Activated T-helper 1 cell treated with anti-CD3 and anti-CD28 coated beads, Interleukin-12 subunit alpha, Interleukin-12 subunit beta, Interleukin-2, Interleukin-4 antibody, amounts not matched to agents 30 ng/mL and 10 ng/mL and 1 ng/mL, durations not matched to agents 14 hours and 24 hours and 36 hours (primary cell): ENCODE data around the gene SHTN1. TPM values are rescaled to one million over a fixed set of nuclear protein-coding genes. Genes with fewer than 3 reads are reported as not detected.

Experiments used
- DNase-seq: peaks from one replicate; pipeline ENCODE4 v3.0.0; 2021; ENCODE audit warnings: low spot score
- H3K27ac Mint-ChIP-seq: one replicate; pipeline ENCODE4 v1.8.0; 2021; ENCODE audit warnings: mild to moderate bottlenecking, mixed read lengths
- H3K27me3 Mint-ChIP-seq: one replicate; pipeline ENCODE4 v1.8.0; 2022; ENCODE audit warnings: mild to moderate bottlenecking, moderate library complexity, mixed read lengths; ENCODE audit not compliant: insufficient read depth
- H3K36me3 Mint-ChIP-seq: one replicate; pipeline ENCODE4 v1.8.0; 2021; ENCODE audit warnings: low read depth, mixed read lengths
- H3K4me1 Mint-ChIP-seq: one replicate; pipeline ENCODE4 v1.8.0; 2021; ENCODE audit warnings: low read depth, mixed read lengths
- H3K4me3 Mint-ChIP-seq: one replicate; pipeline ENCODE4 v1.8.0; 2021; ENCODE audit warnings: mild to moderate bottlenecking, moderate library complexity, mixed read lengths
- H3K9me3 Mint-ChIP-seq: one replicate; pipeline ENCODE4 v1.8.0; 2021; ENCODE audit warnings: mixed read lengths
- intact Hi-C: fragments of 100-400 bp; cut with micrococcal nuclease; formaldehyde crosslinking; loops from one replicate; pipeline ENCODE4 v1.15.1; 2024
- total RNA-seq: library from RNA; stranded (reverse); gene quantifications from 2 replicates; pipeline ENCODE4 v1.2.3, GENCODE V29; 2022

Gene SHTN1
- not detected in 2 replicates for total RNA-seq

DNA sequence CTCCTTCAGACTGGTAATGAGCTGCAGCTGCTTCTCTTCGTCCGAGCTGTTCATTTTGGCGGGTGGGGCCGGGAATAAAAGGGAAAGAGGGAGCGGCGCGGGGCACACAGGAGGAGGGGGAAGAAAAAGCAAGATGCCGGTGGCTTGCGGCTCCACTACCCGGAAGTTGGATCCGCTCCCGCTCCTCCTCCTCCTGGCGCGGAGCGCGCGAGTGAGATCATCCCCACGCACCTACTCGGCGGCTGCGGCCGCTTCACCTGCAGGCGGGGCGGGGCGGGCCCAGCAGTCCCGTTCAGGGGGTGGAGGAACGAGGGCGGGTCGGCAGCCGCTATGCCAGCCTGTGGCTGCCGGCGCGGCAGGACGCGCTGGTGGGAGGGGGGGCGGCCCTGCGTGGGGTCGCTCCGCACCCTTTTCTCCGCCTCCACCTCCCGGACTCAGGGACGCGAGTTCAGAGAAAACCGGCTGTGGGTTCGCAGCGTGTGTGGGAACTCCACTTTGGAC, at the start of gene SHTN1:
Gene SHTN1 (minus strand): TSS at position 162 of the 501 bp plus-strand sequence. CDS start 108 bp downstream, at position 54.
- Mint-ChIP-seq H3K36me3 (no peaks in the 10 kb centered on the region), H3K4me1 (no peaks in the 10 kb centered on the region), H3K27ac (no peak within 1 kb of the TSS), H3K27me3 (peaks cover 31% of the 10 kb centered on the region), H3K4me3 (peak within 1 kb of the TSS; percentile 58), H3K9me3 (no peaks in the 10 kb centered on the region)
- intact Hi-C loops = no loop called here
- DNase-seq = no peak

DNA sequence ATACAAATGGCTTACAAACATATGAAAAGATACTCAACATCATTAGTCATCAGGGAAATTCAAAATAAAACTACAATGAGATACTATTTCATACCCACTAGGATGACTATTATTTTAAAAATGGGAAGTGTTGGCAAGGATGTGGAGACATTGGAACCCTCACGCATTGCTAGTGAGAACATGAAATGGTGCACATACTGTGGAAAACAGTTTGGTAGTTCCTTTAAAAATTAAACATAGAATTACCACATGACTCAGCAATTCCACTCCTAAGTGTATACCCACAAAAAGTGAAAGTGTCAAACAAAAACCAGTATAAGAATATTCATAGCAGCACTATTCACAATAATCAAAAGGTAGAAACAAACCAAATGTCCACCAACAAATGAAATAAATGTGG, 48.5 kb upstream of the SHTN1 start:
- H3K9me3 Mint-ChIP-seq = no peaks in the 10 kb centered on the region
- H3K4me3 Mint-ChIP-seq = no peak overlapping the region
- no peaks in the 10 kb centered on the region for H3K27me3 Mint-ChIP-seq
- intact Hi-C loops = no loop called here
- no peaks in the 10 kb centered on the region for H3K36me3 Mint-ChIP-seq
- H3K27ac Mint-ChIP-seq = no peak overlapping the region
- no peak for DNase-seq
- no peaks in the 10 kb centered on the region for H3K4me1 Mint-ChIP-seq

DNA sequence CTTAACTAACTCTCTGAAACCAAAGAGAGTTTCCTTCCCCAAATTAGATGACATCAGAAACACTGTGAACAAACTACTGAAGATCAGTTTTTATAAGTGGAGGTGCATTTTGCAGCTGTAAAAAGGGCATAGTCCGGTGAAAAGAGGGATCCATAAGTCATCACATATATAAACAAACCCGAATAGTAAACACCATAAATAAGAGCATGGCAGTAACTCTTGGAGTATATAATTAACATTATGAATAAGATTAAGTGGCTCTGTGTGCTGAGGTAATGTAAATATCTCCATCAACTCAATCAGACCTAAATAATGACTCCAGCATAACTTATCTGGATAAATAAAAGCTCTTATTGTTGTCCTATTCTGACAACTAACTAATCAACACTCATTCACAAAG, 43.0 kb upstream of the SHTN1 start:
- DNase-seq = no peak
- Mint-ChIP-seq H3K36me3 (no peaks in the 10 kb centered on the region), H3K9me3 (peaks cover 5% of the 10 kb centered on the region), H3K4me1 (no peaks in the 10 kb centered on the region), H3K4me3 (no peak overlapping the region), H3K27me3 (no peaks in the 10 kb centered on the region), H3K27ac (no peak overlapping the region)
- intact Hi-C loops = no loop called here

- H3K27me3 Mint-ChIP-seq = peaks cover 2% of the 10 kb centered on the region
- H3K9me3 Mint-ChIP-seq = no peaks in the 10 kb centered on the region
- no peak for DNase-seq
- intact Hi-C loops = no loop called here
- H3K36me3 Mint-ChIP-seq = no peaks in the 10 kb centered on the region
- H3K4me1 Mint-ChIP-seq = no peaks in the 10 kb centered on the region
- no peak overlapping the region for H3K27ac Mint-ChIP-seq
- no peak overlapping the region for H3K4me3 Mint-ChIP-seq
Measured at GRCh38 chr10:117016266-117016665, 11.3 kb upstream of the SHTN1 start.

GRCh38 chr10:117014835-117015234, 9.8 kb upstream of the SHTN1 start:
- Mint-ChIP-seq H3K36me3 (no peaks in the 10 kb centered on the region), H3K9me3 (no peaks in the 10 kb centered on the region), H3K4me3 (no peak overlapping the region), H3K4me1 (no peaks in the 10 kb centered on the region), H3K27ac (no peak overlapping the region), H3K27me3 (peaks cover 7% of the 10 kb centered on the region)
- DNase-seq = no peak
- intact Hi-C loops = no loop called here

DNA sequence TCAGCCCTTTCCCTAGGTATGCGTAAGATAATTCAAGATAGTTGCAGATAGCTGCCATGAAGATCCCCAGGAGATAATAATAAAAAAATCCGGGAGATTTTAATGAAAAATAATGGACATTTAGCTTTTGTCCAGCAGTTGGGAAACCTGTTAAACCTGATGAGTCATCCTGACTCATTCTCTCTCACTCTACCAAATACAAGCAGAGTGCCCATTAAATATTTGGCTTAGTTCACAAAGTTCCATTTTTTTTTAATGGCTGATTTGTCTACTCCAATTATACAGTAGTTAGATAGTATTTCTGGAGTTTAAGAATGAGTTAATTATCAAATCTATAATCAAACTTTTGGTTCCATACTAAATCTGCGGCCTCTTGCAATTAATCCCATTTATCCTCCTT, 2.1 kb upstream of the SHTN1 start:
- Mint-ChIP-seq H3K27ac (no peak overlapping the region), H3K9me3 (no peaks in the 10 kb centered on the region), H3K36me3 (no peaks in the 10 kb centered on the region), H3K4me3 (no peak overlapping the region), H3K27me3 (peaks cover 34% of the 10 kb centered on the region), H3K4me1 (no peaks in the 10 kb centered on the region)
- no peak for DNase-seq
- intact Hi-C loops = no loop called here

DNA sequence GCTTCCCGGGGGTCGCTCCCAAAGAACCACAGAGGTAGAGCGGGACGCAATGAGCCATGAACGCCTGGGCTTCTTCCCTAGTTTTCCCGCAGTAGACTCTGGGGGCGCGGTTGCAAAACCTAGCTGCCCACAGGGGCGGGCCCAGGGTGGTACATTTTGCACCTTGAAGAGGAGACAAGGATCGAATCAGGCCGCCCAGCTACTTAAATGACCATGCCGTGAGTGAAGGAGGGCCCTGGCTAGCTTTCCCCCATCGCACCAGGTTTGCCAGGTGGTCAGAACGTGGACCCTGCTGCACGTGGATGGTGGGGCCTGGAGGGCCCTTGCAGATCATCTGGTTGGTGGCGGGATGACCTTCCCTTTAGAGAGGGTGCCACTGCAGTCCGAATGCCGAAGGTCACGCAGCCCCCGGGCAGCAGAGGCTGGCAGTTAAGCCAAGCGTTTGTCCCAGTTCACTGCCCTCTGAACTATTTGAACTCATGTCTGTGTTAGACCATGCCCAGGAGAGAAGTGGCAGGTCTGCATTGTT, 604 bp upstream of the SHTN1 start:
- H3K27ac Mint-ChIP-seq = no peak overlapping the region
- no peaks in the 10 kb centered on the region for H3K9me3 Mint-ChIP-seq
- intact Hi-C loops = no loop called here

GRCh38 chr10:117004227-117005025, 561 bp downstream of the SHTN1 start:
- DNase-seq = no peak
- Mint-ChIP-seq H3K4me1 (no peaks in the 10 kb centered on the region), H3K9me3 (no peaks in the 10 kb centered on the region), H3K27me3 (peaks cover 31% of the 10 kb centered on the region), H3K27ac (no peak overlapping the region), H3K36me3 (no peaks in the 10 kb centered on the region), H3K4me3 (peak overlapping the region; percentile 58)
- intact Hi-C loops = no loop called here

More for the DNA sequence above, 604 bp upstream of the SHTN1 start:
- peak overlapping the region; percentile 37 for H3K4me3 Mint-ChIP-seq
- no peaks in the 10 kb centered on the region for H3K4me1 Mint-ChIP-seq
- no peak for DNase-seq
- H3K36me3 Mint-ChIP-seq = no peaks in the 10 kb centered on the region
- H3K27me3 Mint-ChIP-seq = peaks cover 33% of the 10 kb centered on the region

DNA sequence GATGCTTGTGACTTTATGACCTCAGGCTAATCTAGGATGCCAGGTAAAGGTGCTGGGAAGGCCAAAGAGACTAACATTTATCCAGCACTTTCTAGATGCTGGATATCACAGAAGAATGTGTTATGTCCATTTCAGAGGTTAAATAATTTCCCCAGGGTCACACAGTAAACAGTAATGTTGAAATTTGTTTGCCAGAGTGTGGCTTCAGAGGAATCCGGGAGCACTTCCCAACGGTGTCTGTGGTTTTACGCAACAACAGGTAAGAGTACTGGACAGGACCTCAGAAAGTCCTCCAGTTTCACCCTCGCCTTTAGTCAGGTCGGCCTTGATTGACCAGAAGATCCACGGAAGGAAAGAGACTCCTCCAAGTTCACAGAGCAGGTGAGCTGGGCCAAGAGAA, 1.7 kb downstream of the SHTN1 start:
- Mint-ChIP-seq H3K4me3 (no peak overlapping the region), H3K36me3 (no peaks in the 10 kb centered on the region), H3K4me1 (no peaks in the 10 kb centered on the region), H3K27me3 (peaks cover 22% of the 10 kb centered on the region), H3K9me3 (no peaks in the 10 kb centered on the region), H3K27ac (no peak overlapping the region)
- intact Hi-C loops = no loop called here
- DNase-seq = no peak

DNA sequence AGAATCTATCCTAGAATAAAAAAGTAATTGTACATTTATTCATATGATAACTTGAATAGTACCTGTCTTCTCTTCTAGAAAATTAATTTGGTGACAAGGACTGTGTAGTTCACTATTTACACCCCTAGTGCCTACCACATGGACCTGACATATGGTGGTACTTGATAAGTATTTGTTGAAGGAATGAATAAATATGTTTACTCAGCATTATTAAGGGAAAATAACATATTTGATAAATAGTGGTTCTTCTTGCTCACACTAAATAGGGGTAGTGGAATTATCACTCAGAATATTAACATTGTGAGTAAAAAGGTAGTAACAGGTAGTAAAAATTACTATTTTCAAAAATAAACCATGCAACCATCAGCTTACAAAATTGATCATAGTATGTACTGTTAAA, 2.8 kb downstream of the SHTN1 start:
- DNase-seq = no peak
- H3K9me3 Mint-ChIP-seq = no peaks in the 10 kb centered on the region
- H3K27me3 Mint-ChIP-seq = peaks cover 22% of the 10 kb centered on the region
- intact Hi-C loops = no loop called here
- no peaks in the 10 kb centered on the region for H3K36me3 Mint-ChIP-seq
- H3K4me3 Mint-ChIP-seq = no peak overlapping the region
- no peak overlapping the region for H3K27ac Mint-ChIP-seq
- no peaks in the 10 kb centered on the region for H3K4me1 Mint-ChIP-seq

DNA sequence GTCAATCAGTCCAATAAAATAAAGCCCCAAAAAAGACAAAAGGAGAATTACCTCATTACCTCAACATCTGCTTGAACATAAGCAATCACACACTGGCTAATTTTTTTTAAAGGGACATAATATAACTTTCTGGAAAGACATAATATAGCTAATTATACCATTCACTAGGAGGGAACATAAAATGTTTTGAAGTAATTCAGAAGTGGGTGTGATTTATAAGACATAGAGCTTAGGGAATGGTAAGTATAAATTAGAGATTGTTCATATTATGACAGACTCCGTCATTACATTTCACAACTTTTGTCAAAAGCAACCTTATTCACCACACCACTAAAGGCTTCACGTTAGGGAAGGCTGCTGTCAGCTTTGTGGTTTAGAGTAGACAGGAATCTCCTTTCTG, 3.8 kb downstream of the SHTN1 start:
- Mint-ChIP-seq H3K9me3 (no peaks in the 10 kb centered on the region), H3K4me1 (no peaks in the 10 kb centered on the region), H3K4me3 (no peak overlapping the region), H3K36me3 (no peaks in the 10 kb centered on the region), H3K27ac (no peak overlapping the region), H3K27me3 (peaks cover 22% of the 10 kb centered on the region)
- DNase-seq = no peak
- intact Hi-C loops = no loop called here

GRCh38 chr10:117000580-117000979, 4.4 kb downstream of the SHTN1 start:
- DNase-seq = no peak
- intact Hi-C loops = no loop called here
- Mint-ChIP-seq H3K27ac (no peak overlapping the region), H3K4me3 (no peak overlapping the region), H3K36me3 (no peaks in the 10 kb centered on the region), H3K4me1 (no peaks in the 10 kb centered on the region), H3K27me3 (peaks cover 18% of the 10 kb centered on the region), H3K9me3 (no peaks in the 10 kb centered on the region)

GRCh38 chr10:116998172-116998571, 6.8 kb downstream of the SHTN1 start:
- no peaks in the 10 kb centered on the region for H3K36me3 Mint-ChIP-seq
- no peak overlapping the region for H3K4me3 Mint-ChIP-seq
- no peaks in the 10 kb centered on the region for H3K4me1 Mint-ChIP-seq
- intact Hi-C loops = no loop called here
- H3K27me3 Mint-ChIP-seq = peaks cover 2% of the 10 kb centered on the region
- H3K9me3 Mint-ChIP-seq = no peaks in the 10 kb centered on the region
- H3K27ac Mint-ChIP-seq = no peak overlapping the region
- no peak for DNase-seq
